ENCODE measurements around the gene TBC1D22B. TPM values are rescaled to one million over a fixed set of nuclear protein-coding genes. Genes with fewer than 3 reads are reported as not detected.

TBC1D22B gene
- total and polyA plus RNA-seq, 9 of the 15 experiments (the other 6 are each of a cell fraction or from before 2014, with no cell fraction given) = 4.8 to 24.2 (median 13.5) TPM

- TF ChIP-seq TAF9B (IDR thresholded peaks at IDR 0.05; ENCODE audit: partially characterized antibody) (peak; percentile 54), HES1 (IDR thresholded peaks at IDR 0.05; ENCODE audit: low read depth) (no peak), TGIF2 (CRISPR knock-in tag; IDR thresholded peaks at IDR 0.05) (no peak; the same call in 1 of the 2 replicates), KDM5B (IDR thresholded peaks at IDR 0.05; ENCODE audit: insufficient replicate concordance, low read depth, low read length) (peak; percentile 52), CBX2 (IDR thresholded peaks at IDR 0.05; ENCODE audit: insufficient read depth, low read length, poor library complexity, severe bottlenecking) (no peak), ZBTB1 (CRISPR knock-in tag; IDR thresholded peaks at IDR 0.05; ENCODE audit: borderline replicate concordance, low read depth) (peak; percentile 33; the same call in 1 of the 2 replicates), ADNP (tag; IDR thresholded peaks at IDR 0.05) (no peak), POLR2G (IDR thresholded peaks at IDR 0.05; ENCODE audit: low read depth, low read length) (peak; percentile 88), ZNF76 (CRISPR knock-in tag; IDR thresholded peaks at IDR 0.05; ENCODE audit: borderline replicate concordance) (no peak)
- TF ChIP-seq, protein P1, sequence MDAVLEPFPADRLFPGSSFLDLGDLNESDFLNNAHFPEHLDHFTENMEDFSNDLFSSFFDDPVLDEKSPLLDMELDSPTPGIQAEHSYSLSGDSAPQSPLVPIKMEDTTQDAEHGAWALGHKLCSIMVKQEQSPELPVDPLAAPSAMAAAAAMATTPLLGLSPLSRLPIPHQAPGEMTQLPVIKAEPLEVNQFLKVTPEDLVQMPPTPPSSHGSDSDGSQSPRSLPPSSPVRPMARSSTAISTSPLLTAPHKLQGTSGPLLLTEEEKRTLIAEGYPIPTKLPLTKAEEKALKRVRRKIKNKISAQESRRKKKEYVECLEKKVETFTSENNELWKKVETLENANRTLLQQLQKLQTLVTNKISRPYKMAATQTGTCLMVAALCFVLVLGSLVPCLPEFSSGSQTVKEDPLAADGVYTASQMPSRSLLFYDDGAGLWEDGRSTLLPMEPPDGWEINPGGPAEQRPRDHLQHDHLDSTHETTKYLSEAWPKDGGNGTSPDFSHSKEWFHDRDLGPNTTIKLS (IDR thresholded peaks at IDR 0.05; ENCODE audit: borderline replicate concordance, low read depth) = peak; percentile 27; the same call in 1 of the 2 replicates
- TF ChIP-seq, protein P2, sequence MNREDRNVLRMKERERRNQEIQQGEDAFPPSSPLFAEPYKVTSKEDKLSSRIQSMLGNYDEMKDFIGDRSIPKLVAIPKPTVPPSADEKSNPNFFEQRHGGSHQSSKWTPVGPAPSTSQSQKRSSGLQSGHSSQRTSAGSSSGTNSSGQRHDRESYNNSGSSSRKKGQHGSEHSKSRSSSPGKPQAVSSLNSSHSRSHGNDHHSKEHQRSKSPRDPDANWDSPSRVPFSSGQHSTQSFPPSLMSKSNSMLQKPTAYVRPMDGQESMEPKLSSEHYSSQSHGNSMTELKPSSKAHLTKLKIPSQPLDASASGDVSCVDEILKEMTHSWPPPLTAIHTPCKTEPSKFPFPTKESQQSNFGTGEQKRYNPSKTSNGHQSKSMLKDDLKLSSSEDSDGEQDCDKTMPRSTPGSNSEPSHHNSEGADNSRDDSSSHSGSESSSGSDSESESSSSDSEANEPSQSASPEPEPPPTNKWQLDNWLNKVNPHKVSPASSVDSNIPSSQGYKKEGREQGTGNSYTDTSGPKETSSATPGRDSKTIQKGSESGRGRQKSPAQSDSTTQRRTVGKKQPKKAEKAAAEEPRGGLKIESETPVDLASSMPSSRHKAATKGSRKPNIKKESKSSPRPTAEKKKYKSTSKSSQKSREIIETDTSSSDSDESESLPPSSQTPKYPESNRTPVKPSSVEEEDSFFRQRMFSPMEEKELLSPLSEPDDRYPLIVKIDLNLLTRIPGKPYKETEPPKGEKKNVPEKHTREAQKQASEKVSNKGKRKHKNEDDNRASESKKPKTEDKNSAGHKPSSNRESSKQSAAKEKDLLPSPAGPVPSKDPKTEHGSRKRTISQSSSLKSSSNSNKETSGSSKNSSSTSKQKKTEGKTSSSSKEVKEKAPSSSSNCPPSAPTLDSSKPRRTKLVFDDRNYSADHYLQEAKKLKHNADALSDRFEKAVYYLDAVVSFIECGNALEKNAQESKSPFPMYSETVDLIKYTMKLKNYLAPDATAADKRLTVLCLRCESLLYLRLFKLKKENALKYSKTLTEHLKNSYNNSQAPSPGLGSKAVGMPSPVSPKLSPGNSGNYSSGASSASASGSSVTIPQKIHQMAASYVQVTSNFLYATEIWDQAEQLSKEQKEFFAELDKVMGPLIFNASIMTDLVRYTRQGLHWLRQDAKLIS (CRISPR knock-in tag; IDR thresholded peaks at IDR 0.05) = peak; percentile 51; the same call in 1 of the 2 replicates
These were observed 96.4 kb downstream of the TBC1D22B start, which contains the start of gene RNF8 (continued) for GRCh38 chr6:37353761-37354525.
